ENCODE data around the gene SIGMAR1. TPM values are rescaled to one million over a fixed set of nuclear protein-coding genes. Genes with fewer than 3 reads are reported as not detected.
"Not testable (repeated sequence)": the region's sequence is repeated elsewhere in the genome, so short reads cannot be mapped to it uniquely, and the experiment has no call there.

SIGMAR1 gene
- total and polyA plus RNA-seq, 8 donors = 36.0 to 72.1 (median 45.0) TPM

DNA sequence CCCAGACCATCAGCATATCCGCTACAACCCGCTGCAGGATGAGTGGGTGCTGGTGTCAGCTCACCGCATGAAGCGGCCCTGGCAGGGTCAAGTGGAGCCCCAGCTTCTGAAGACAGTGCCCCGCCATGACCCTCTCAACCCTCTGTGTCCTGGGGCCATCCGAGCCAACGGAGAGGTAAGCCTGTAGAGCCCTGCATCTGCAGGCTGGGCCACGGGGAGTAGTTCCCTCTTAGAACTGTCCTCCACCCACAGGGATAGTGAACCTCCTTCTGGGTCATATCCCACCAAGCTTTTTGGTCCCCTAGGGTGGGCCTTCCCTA lies 9.5 kb upstream of the SIGMAR1 start:
- no peaks in the 10 kb centered on the region for H3K9me3 ChIP-seq
- no peak for DNase-seq
- peak; percentile 5 for ATAC-seq
- peaks cover 10 to 35% of the 10 kb centered on the region in 2 donors for H3K4me1 ChIP-seq
- no peak for TF ChIP-seq CTCF (IDR thresholded peaks at IDR 0.05)
- H3K27ac ChIP-seq = peak overlapping the region; percentile 87
- no peaks in the 10 kb centered on the region for H3K27me3 ChIP-seq
- H3K36me3 ChIP-seq = peaks cover 0 to 22% of the 10 kb centered on the region in 2 donors
- intact Hi-C loops (cut with DNase I) = no loop called here
- peak overlapping the region; percentile 78 to 81 for H3K4me3 ChIP-seq

- intact Hi-C loops (cut with DNase I) = no loop called here
These were observed 8.9 kb upstream of the SIGMAR1 start, which contains the start of gene GALT for GRCh38 chr9:34646211-34647083. Gene GALT (plus strand): TSS chr9:34646675. CDS start chr9:34646705, 30 bp downstream.

DNA sequence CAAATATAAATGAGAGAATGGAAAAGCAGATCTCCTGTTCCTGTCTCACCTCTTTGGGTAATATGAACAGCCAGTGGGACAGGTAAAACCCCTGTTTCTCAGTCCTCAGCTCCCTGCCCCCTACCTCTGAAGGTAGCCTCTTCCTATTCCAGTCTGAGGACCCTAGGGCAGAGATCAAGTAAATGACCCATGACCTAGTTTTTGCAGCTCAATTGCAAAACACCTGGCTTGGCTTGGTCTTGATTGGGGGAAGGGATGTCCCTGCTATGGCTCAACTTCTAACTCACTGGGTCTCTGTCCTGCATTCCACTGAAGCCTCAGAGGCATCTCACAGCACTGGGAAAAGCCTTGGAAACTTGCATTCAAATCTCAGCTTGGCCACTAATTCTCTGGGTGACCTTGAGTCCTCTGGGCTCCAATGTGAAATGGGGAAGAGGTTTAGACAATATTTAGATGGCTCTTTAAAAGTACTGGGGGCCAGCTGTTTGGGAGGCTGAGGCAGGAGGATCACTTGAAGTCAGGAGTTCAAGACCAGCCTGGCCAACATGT lies 7.3 kb upstream of the SIGMAR1 start:
- Histone ChIP-seq H3K27ac (no peak overlapping the region), H3K9me3 (no peaks in the 10 kb centered on the region), H3K36me3 (peaks cover 0 to 17% of the 10 kb centered on the region in 2 donors), H3K4me3 (no peak overlapping the region), H3K4me1 (peaks cover 9 to 24% of the 10 kb centered on the region in 2 donors), H3K27me3 (no peaks in the 10 kb centered on the region)
- DNase-seq (no peak), ATAC-seq (no peak)
- no peak for TF ChIP-seq CTCF (IDR thresholded peaks at IDR 0.05)
- intact Hi-C loops (cut with DNase I) = no loop called here

More at GRCh38 chr9:34646211-34647083, 8.9 kb upstream of the SIGMAR1 start, which contains the start of gene GALT:
- H3K27ac ChIP-seq = peak within 1 kb of the TSS; percentile 87
- peaks cover 9 to 29% of the 10 kb centered on the region in 2 donors for H3K4me1 ChIP-seq
- H3K4me3 ChIP-seq = peak within 1 kb of the TSS; percentile 78 to 81
- peak; percentile 27 to 43 for TF ChIP-seq CTCF (IDR thresholded peaks at IDR 0.05)
- ATAC-seq (peak; percentile 96), DNase-seq (peak; percentile 83 to 99 (median 94))
- no peaks in the 10 kb centered on the region for H3K27me3 ChIP-seq
- peaks cover 0 to 22% of the 10 kb centered on the region in 2 donors for H3K36me3 ChIP-seq
- no peaks in the 10 kb centered on the region for H3K9me3 ChIP-seq

- no peak for TF ChIP-seq CTCF (IDR thresholded peaks at IDR 0.05)
- H3K4me3 ChIP-seq = no peak overlapping the region
- DNase-seq (no peak), ATAC-seq (no peak)
- no peaks in the 10 kb centered on the region for H3K9me3 ChIP-seq
- intact Hi-C loops (cut with DNase I) = no loop called here
- H3K27ac ChIP-seq = no peak overlapping the region
- peaks cover 13 to 25% of the 10 kb centered on the region in 2 donors for H3K4me1 ChIP-seq
- H3K27me3 ChIP-seq = no peaks in the 10 kb centered on the region
- no peaks in the 10 kb centered on the region for H3K36me3 ChIP-seq
These were observed 5.1 kb upstream of the SIGMAR1 start for GRCh38 chr9:34642679-34643078.

DNA sequence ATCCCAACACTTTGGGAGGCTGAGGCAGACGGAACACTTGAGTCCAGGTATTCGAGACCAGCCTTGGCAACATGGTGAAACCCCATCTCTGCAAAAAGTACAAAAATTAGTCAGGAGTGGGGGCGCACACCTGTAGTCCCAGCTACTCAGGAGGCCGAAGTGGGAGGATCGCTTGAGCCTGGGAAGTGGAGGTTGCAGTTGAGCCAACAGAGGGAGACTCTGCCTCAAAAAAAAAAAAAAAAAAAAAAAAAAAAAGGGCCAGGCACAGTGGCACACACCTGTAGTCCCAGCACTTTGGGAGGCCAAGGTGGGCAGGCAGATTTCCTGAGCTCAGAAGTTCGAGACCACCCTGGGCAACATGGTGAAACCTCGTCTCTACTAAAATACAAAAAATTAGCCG lies 1.7 kb upstream of the SIGMAR1 start:
- H3K27ac ChIP-seq; intact Hi-C loops (cut with DNase I); H3K27me3 ChIP-seq; H3K4me3 ChIP-seq; H3K36me3 ChIP-seq; H3K9me3 ChIP-seq; ATAC-seq; DNase-seq: not testable (repeated sequence)
- H3K4me1 ChIP-seq = peaks cover 11 to 25% of the 10 kb centered on the region in 2 donors

Data from left lung (tissue), 10 donors.